Measurements from ENCODE around the gene OSBPL5.

Gene OSBPL5

GRCh38 chr11:3085052-3085451 lies 80.1 kb downstream of the OSBPL5 start:
- no peak overlapping the region for H3K27ac ChIP-seq (ENCODE audit: low read depth, low read length)
- H3K9ac ChIP-seq (ENCODE audit: low read length in 5 of 5): no peak overlapping the region
- H3K4me1 ChIP-seq (ENCODE audit: control insufficient read depth in 5 of 5, insufficient read depth in 5 of 5, low read length in 5 of 5): no peaks in the 10 kb centered on the region
- H3K36me3 ChIP-seq (ENCODE audit: control insufficient read depth in 5 of 5, insufficient read depth in 5 of 5, low read length in 5 of 5): peaks cover 0 to 26% (median 18%) of the 10 kb centered on the region in 5 donors
- no peaks in the 10 kb centered on the region for H3K9me3 ChIP-seq (ENCODE audit: control insufficient read depth in 5 of 5, low read length in 5 of 5)
- peaks cover 0 to 2% (median 0%) of the 10 kb centered on the region in 5 donors for H3K27me3 ChIP-seq (ENCODE audit: control insufficient read depth in 5 of 5, insufficient read depth in 4 of 5, low read length in 5 of 5)
- H3K4me3 ChIP-seq (ENCODE audit: low read depth in 1 of 5, low read length in 5 of 5): no peak overlapping the region

GRCh38 chr11:3083321-3083720 lies 81.8 kb downstream of the OSBPL5 start:
- Histone ChIP-seq H3K27me3 (ENCODE audit: control insufficient read depth in 5 of 5, insufficient read depth in 4 of 5, low read length in 5 of 5) (peaks cover 0 to 2% (median 0%) of the 10 kb centered on the region in 5 donors), H3K9me3 (ENCODE audit: control insufficient read depth in 5 of 5, low read length in 5 of 5) (no peaks in the 10 kb centered on the region), H3K4me3 (ENCODE audit: low read depth in 1 of 5, low read length in 5 of 5) (no peak overlapping the region), H3K27ac (ENCODE audit: low read depth, low read length) (no peak overlapping the region), H3K4me1 (ENCODE audit: control insufficient read depth in 5 of 5, insufficient read depth in 5 of 5, low read length in 5 of 5) (no peaks in the 10 kb centered on the region), H3K9ac (ENCODE audit: low read length in 5 of 5) (no peak overlapping the region), H3K36me3 (ENCODE audit: control insufficient read depth in 5 of 5, insufficient read depth in 5 of 5, low read length in 5 of 5) (peaks cover 0 to 10% (median 3%) of the 10 kb centered on the region in 5 donors)

- Histone ChIP-seq H3K9ac (ENCODE audit: low read length in 5 of 5) (no peak overlapping the region), H3K27ac (ENCODE audit: low read depth, low read length) (no peak overlapping the region), H3K9me3 (ENCODE audit: control insufficient read depth in 5 of 5, low read length in 5 of 5) (no peaks in the 10 kb centered on the region), H3K36me3 (ENCODE audit: control insufficient read depth in 5 of 5, insufficient read depth in 5 of 5, low read length in 5 of 5) (no peaks in the 10 kb centered on the region), H3K4me3 (ENCODE audit: low read depth in 1 of 5, low read length in 5 of 5) (no peak overlapping the region), H3K27me3 (ENCODE audit: control insufficient read depth in 5 of 5, insufficient read depth in 4 of 5, low read length in 5 of 5) (peaks cover 0 to 2% (median 0%) of the 10 kb centered on the region in 5 donors), H3K4me1 (ENCODE audit: control insufficient read depth in 5 of 5, insufficient read depth in 5 of 5, low read length in 5 of 5) (no peaks in the 10 kb centered on the region)
Observed at GRCh38 chr11:3081386-3081751, 83.7 kb downstream of the OSBPL5 start.

GRCh38 chr11:3080733-3081385 lies 84.3 kb downstream of the OSBPL5 start:
- no peaks in the 10 kb centered on the region for H3K9me3 ChIP-seq (ENCODE audit: control insufficient read depth in 5 of 5, low read length in 5 of 5)
- no peaks in the 10 kb centered on the region for H3K4me1 ChIP-seq (ENCODE audit: control insufficient read depth in 5 of 5, insufficient read depth in 5 of 5, low read length in 5 of 5)
- no peak overlapping the region for H3K4me3 ChIP-seq (ENCODE audit: low read depth in 1 of 5, low read length in 5 of 5)
- H3K27me3 ChIP-seq (ENCODE audit: control insufficient read depth in 5 of 5, insufficient read depth in 4 of 5, low read length in 5 of 5): peaks cover 0 to 2% (median 0%) of the 10 kb centered on the region in 5 donors
- no peak overlapping the region for H3K27ac ChIP-seq (ENCODE audit: low read depth, low read length)
- H3K36me3 ChIP-seq (ENCODE audit: control insufficient read depth in 5 of 5, insufficient read depth in 5 of 5, low read length in 5 of 5): no peaks in the 10 kb centered on the region
- no peak overlapping the region for H3K9ac ChIP-seq (ENCODE audit: low read length in 5 of 5)

GRCh38 chr11:3080104-3080503 lies 85.0 kb downstream of the OSBPL5 start:
- H3K9me3 ChIP-seq (ENCODE audit: control insufficient read depth in 5 of 5, low read length in 5 of 5): no peaks in the 10 kb centered on the region

GRCh38 chr11:3077846-3078440 lies 87.2 kb downstream of the OSBPL5 start:
- Histone ChIP-seq H3K9me3 (ENCODE audit: control insufficient read depth in 5 of 5, low read length in 5 of 5) (no peaks in the 10 kb centered on the region), H3K4me1 (ENCODE audit: control insufficient read depth in 5 of 5, insufficient read depth in 5 of 5, low read length in 5 of 5) (peaks cover 0 to 16% (median 7%) of the 10 kb centered on the region in 5 donors), H3K36me3 (ENCODE audit: control insufficient read depth in 5 of 5, insufficient read depth in 5 of 5, low read length in 5 of 5) (no peaks in the 10 kb centered on the region), H3K27me3 (ENCODE audit: control insufficient read depth in 5 of 5, insufficient read depth in 4 of 5, low read length in 5 of 5) (no peaks in the 10 kb centered on the region), H3K9ac (ENCODE audit: low read length in 5 of 5) (no peak overlapping the region), H3K27ac (ENCODE audit: low read depth, low read length) (no peak overlapping the region), H3K4me3 (ENCODE audit: low read depth in 1 of 5, low read length in 5 of 5) (no peak overlapping the region)

More at GRCh38 chr11:3080104-3080503, 85.0 kb downstream of the OSBPL5 start:
- Histone ChIP-seq H3K27ac (ENCODE audit: low read depth, low read length) (no peak overlapping the region), H3K9ac (ENCODE audit: low read length in 5 of 5) (no peak overlapping the region), H3K27me3 (ENCODE audit: control insufficient read depth in 5 of 5, insufficient read depth in 4 of 5, low read length in 5 of 5) (peaks cover 0 to 2% (median 0%) of the 10 kb centered on the region in 5 donors), H3K4me1 (ENCODE audit: control insufficient read depth in 5 of 5, insufficient read depth in 5 of 5, low read length in 5 of 5) (peaks cover 0 to 4% (median 2%) of the 10 kb centered on the region in 5 donors), H3K36me3 (ENCODE audit: control insufficient read depth in 5 of 5, insufficient read depth in 5 of 5, low read length in 5 of 5) (no peaks in the 10 kb centered on the region), H3K4me3 (ENCODE audit: low read depth in 1 of 5, low read length in 5 of 5) (no peak overlapping the region)

- no peaks in the 10 kb centered on the region for H3K36me3 ChIP-seq (ENCODE audit: control insufficient read depth in 5 of 5, insufficient read depth in 5 of 5, low read length in 5 of 5)
- H3K4me1 ChIP-seq (ENCODE audit: control insufficient read depth in 5 of 5, insufficient read depth in 5 of 5, low read length in 5 of 5): peaks cover 0 to 20% (median 7%) of the 10 kb centered on the region in 5 donors
- H3K27ac ChIP-seq (ENCODE audit: low read depth, low read length): no peak overlapping the region
- no peaks in the 10 kb centered on the region for H3K9me3 ChIP-seq (ENCODE audit: control insufficient read depth in 5 of 5, low read length in 5 of 5)
- H3K27me3 ChIP-seq (ENCODE audit: control insufficient read depth in 5 of 5, insufficient read depth in 4 of 5, low read length in 5 of 5): no peaks in the 10 kb centered on the region
- H3K4me3 ChIP-seq (ENCODE audit: low read depth in 1 of 5, low read length in 5 of 5): no peak overlapping the region
- no peak overlapping the region for H3K9ac ChIP-seq (ENCODE audit: low read length in 5 of 5)
Observed at GRCh38 chr11:3077189-3077836, 87.8 kb downstream of the OSBPL5 start.

GRCh38 chr11:3074912-3075589 lies 90.1 kb downstream of the OSBPL5 start:
- Histone ChIP-seq H3K4me1 (ENCODE audit: control insufficient read depth in 5 of 5, insufficient read depth in 5 of 5, low read length in 5 of 5) (peaks cover 0 to 22% (median 7%) of the 10 kb centered on the region in 5 donors), H3K9ac (ENCODE audit: low read length in 5 of 5) (no peak overlapping the region), H3K4me3 (ENCODE audit: low read depth in 1 of 5, low read length in 5 of 5) (no peak overlapping the region), H3K27me3 (ENCODE audit: control insufficient read depth in 5 of 5, insufficient read depth in 4 of 5, low read length in 5 of 5) (no peaks in the 10 kb centered on the region), H3K9me3 (ENCODE audit: control insufficient read depth in 5 of 5, low read length in 5 of 5) (no peaks in the 10 kb centered on the region), H3K36me3 (ENCODE audit: control insufficient read depth in 5 of 5, insufficient read depth in 5 of 5, low read length in 5 of 5) (no peaks in the 10 kb centered on the region), H3K27ac (ENCODE audit: low read depth, low read length) (peak overlapping the region; percentile 37)

GRCh38 chr11:3073029-3073435 lies 92.1 kb downstream of the OSBPL5 start:
- H3K27ac ChIP-seq (ENCODE audit: low read depth, low read length): peak overlapping the region; percentile 54
- H3K4me3 ChIP-seq (ENCODE audit: low read depth in 1 of 5, low read length in 5 of 5): no peak overlapping the region
- H3K27me3 ChIP-seq (ENCODE audit: control insufficient read depth in 5 of 5, insufficient read depth in 4 of 5, low read length in 5 of 5): no peaks in the 10 kb centered on the region
- no peak overlapping the region for H3K9ac ChIP-seq (ENCODE audit: low read length in 5 of 5)
- H3K9me3 ChIP-seq (ENCODE audit: control insufficient read depth in 5 of 5, low read length in 5 of 5): no peaks in the 10 kb centered on the region
- H3K36me3 ChIP-seq (ENCODE audit: control insufficient read depth in 5 of 5, insufficient read depth in 5 of 5, low read length in 5 of 5): no peaks in the 10 kb centered on the region
- H3K4me1 ChIP-seq (ENCODE audit: control insufficient read depth in 5 of 5, insufficient read depth in 5 of 5, low read length in 5 of 5): peaks cover 0 to 22% (median 7%) of the 10 kb centered on the region in 5 donors

GRCh38 chr11:3069425-3069824 lies 95.7 kb downstream of the OSBPL5 start:
- Histone ChIP-seq H3K27ac (ENCODE audit: low read depth, low read length) (no peak overlapping the region), H3K27me3 (ENCODE audit: control insufficient read depth in 5 of 5, insufficient read depth in 4 of 5, low read length in 5 of 5) (no peaks in the 10 kb centered on the region), H3K9me3 (ENCODE audit: control insufficient read depth in 5 of 5, low read length in 5 of 5) (no peaks in the 10 kb centered on the region), H3K9ac (ENCODE audit: low read length in 5 of 5) (no peak overlapping the region), H3K36me3 (ENCODE audit: control insufficient read depth in 5 of 5, insufficient read depth in 5 of 5, low read length in 5 of 5) (no peaks in the 10 kb centered on the region), H3K4me3 (ENCODE audit: low read depth in 1 of 5, low read length in 5 of 5) (no peak overlapping the region), H3K4me1 (ENCODE audit: control insufficient read depth in 5 of 5, insufficient read depth in 5 of 5, low read length in 5 of 5) (peaks cover 0 to 11% (median 0%) of the 10 kb centered on the region in 5 donors)

Measured in subcutaneous abdominal adipose tissue (tissue), 5 donors.